Measurements from ENCODE around the gene DMAP1. TPM values are rescaled to one million over a fixed set of nuclear protein-coding genes. Genes with fewer than 3 reads are reported as not detected.

Gene DMAP1
- total RNA-seq, 2 experiments from 2014 or later, result 35.4 to 55.9 TPM

DNA sequence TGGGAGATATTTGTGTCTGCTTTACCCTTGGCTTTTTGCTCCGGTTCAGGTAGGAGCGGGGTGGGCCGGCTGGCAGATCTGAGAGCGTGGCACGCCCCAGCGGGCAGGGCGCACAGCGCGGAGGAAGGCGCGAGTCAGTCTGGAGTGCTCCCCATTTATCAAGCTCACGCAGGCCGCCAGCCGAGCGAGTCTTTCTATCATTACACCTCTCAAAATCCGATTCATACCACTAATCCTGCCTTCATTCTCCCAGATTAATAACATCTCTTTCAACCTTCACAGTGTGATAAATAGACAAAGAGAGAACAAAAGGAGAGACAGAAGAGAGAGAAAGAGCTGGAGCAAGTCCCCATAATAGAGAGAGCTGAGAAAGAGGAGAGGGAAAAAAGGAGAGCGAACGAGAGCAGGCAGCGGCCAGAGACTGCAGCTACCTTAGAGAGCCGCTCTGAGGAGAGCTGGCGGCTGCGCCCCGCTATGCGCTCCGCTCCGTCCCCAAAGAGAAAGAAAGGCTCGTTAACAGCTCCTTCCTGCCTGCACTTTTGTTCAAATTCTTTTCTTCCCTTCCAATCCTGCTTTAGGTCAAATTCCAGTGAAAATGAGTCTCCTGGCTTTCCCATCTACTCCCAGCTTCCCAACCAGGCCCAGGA lies 48.0 kb downstream of the DMAP1 start:
- no peak for TF ChIP-seq EZH2phosphoT487 (IDR thresholded peaks at IDR 0.05; ENCODE audit: borderline replicate concordance, low read depth, low read length)
- no peak for TF ChIP-seq CTCF (conservative IDR thresholded peaks at IDR 0.05; ENCODE audit: low read length)
- intact Hi-C loops (cut with micrococcal nuclease; ENCODE audit: unreplicated experiment), result no loop called here
- Histone ChIP-seq H3K4me1 (ENCODE audit: insufficient read depth, low read length, poor library complexity, severe bottlenecking) (no peaks in the 10 kb centered on the region), H4K20me1 (ENCODE audit: insufficient read depth, low read length) (no peaks in the 10 kb centered on the region), H2AFZ (ENCODE audit: low read length) (no peak overlapping the region), H3K9me2 (ENCODE audit: insufficient read depth, low read length) (no peaks in the 10 kb centered on the region), H3K4me2 (ENCODE audit: low read length) (no peak overlapping the region), H3K9me3 (ENCODE audit: low read length) (no peaks in the 10 kb centered on the region), H3K36me3 (ENCODE audit: insufficient read depth, low read length) (0 out of 2 replicates have a peak, but pooled peaks cover 8% of the 10 kb centered on the region), H3K79me2 (ENCODE audit: insufficient read depth, low read depth, low read length) (no peaks in the 10 kb centered on the region), H3K27ac (ENCODE audit: low read depth, low read length, poor library complexity, severe bottlenecking) (no peak overlapping the region), H3K4me3 (ENCODE audit: low read depth, low read length, poor library complexity, severe bottlenecking) (no peak overlapping the region)
- POLR2A ChIA-PET, result interaction anchor here (0.8 kb wide), 1 partner anchor 14 kb away, joined by 3 read pairs; no protein-coding TSS in a partner anchor
- no peak for DNase-seq (ENCODE audit: low spot score)
- no TSS peak for BruUV-seq (replicated peaks)
- CTCF ChIA-PET (ENCODE audit: unreplicated experiment), result no interaction called here

GRCh38 chr1:44261962-44262361 lies 48.7 kb downstream of the DMAP1 start:
- 0 out of 2 replicates have a peak, but pooled peaks cover under 1% of the 10 kb centered on the region for H3K36me3 ChIP-seq (ENCODE audit: insufficient read depth, low read length)
- H3K4me2 ChIP-seq (ENCODE audit: low read length), result no peak overlapping the region
- no peak overlapping the region for H2AFZ ChIP-seq (ENCODE audit: low read length)
- TF ChIP-seq EZH2phosphoT487 (IDR thresholded peaks at IDR 0.05; ENCODE audit: borderline replicate concordance, low read depth, low read length) (no peak), CTCF (conservative IDR thresholded peaks at IDR 0.05; ENCODE audit: low read length) (no peak)
- H3K4me1 ChIP-seq (ENCODE audit: insufficient read depth, low read length, poor library complexity, severe bottlenecking), result no peaks in the 10 kb centered on the region
- H3K9me3 ChIP-seq (ENCODE audit: low read length), result no peaks in the 10 kb centered on the region
- H4K20me1 ChIP-seq (ENCODE audit: insufficient read depth, low read length), result no peaks in the 10 kb centered on the region
- no peak for DNase-seq (ENCODE audit: low spot score)
- no peak overlapping the region for H3K4me3 ChIP-seq (ENCODE audit: low read depth, low read length, poor library complexity, severe bottlenecking)
- POLR2A ChIA-PET, result no interaction called here
- no peaks in the 10 kb centered on the region for H3K9me2 ChIP-seq (ENCODE audit: insufficient read depth, low read length)
- H3K27ac ChIP-seq (ENCODE audit: low read depth, low read length, poor library complexity, severe bottlenecking), result no peak overlapping the region
- no TSS peak for BruUV-seq (replicated peaks)
- H3K79me2 ChIP-seq (ENCODE audit: insufficient read depth, low read depth, low read length), result no peaks in the 10 kb centered on the region
- CTCF ChIA-PET (ENCODE audit: unreplicated experiment), result no interaction called here
- intact Hi-C loops (cut with micrococcal nuclease; ENCODE audit: unreplicated experiment), result no loop called here

- no peak overlapping the region for H3K4me2 ChIP-seq (ENCODE audit: low read length)
- H3K9me2 ChIP-seq (ENCODE audit: insufficient read depth, low read length), result no peaks in the 10 kb centered on the region
- no peak overlapping the region for H2AFZ ChIP-seq (ENCODE audit: low read length)
- no peak for TF ChIP-seq EZH2phosphoT487 (IDR thresholded peaks at IDR 0.05; ENCODE audit: borderline replicate concordance, low read depth, low read length)
- no peak for TF ChIP-seq CTCF (conservative IDR thresholded peaks at IDR 0.05; ENCODE audit: low read length)
- CTCF ChIA-PET (ENCODE audit: unreplicated experiment), result no interaction called here
- no peaks in the 10 kb centered on the region for H3K79me2 ChIP-seq (ENCODE audit: insufficient read depth, low read depth, low read length)
- POLR2A ChIA-PET, result no interaction called here
- no TSS peak for BruUV-seq (replicated peaks)
- no peak overlapping the region for H3K27ac ChIP-seq (ENCODE audit: low read depth, low read length, poor library complexity, severe bottlenecking)
- no peak for DNase-seq (ENCODE audit: low spot score)
- intact Hi-C loops (cut with micrococcal nuclease; ENCODE audit: unreplicated experiment), result no loop called here
- H3K4me3 ChIP-seq (ENCODE audit: low read depth, low read length, poor library complexity, severe bottlenecking), result no peak overlapping the region
- no peaks in the 10 kb centered on the region for H3K36me3 ChIP-seq (ENCODE audit: insufficient read depth, low read length)
- no peaks in the 10 kb centered on the region for H3K9me3 ChIP-seq (ENCODE audit: low read length)
- no peaks in the 10 kb centered on the region for H4K20me1 ChIP-seq (ENCODE audit: insufficient read depth, low read length)
- no peaks in the 10 kb centered on the region for H3K4me1 ChIP-seq (ENCODE audit: insufficient read depth, low read length, poor library complexity, severe bottlenecking)
Observed at GRCh38 chr1:44262414-44262813, 49.1 kb downstream of the DMAP1 start.
